HL-60/S4 treated with retinoic acid at 250 ng/mL for 4 days and 3 days (cell line): ENCODE results near the gene SNRNP40.

Experiments used
- in situ Hi-C: fragments of 300-500 bp; cut with MboI; formaldehyde crosslinking; loops from 2 replicates; pipeline ENCODE4 v1.7.0; 2022; ENCODE audit warnings: low sequenced_read_pairs

Gene SNRNP40

DNA sequence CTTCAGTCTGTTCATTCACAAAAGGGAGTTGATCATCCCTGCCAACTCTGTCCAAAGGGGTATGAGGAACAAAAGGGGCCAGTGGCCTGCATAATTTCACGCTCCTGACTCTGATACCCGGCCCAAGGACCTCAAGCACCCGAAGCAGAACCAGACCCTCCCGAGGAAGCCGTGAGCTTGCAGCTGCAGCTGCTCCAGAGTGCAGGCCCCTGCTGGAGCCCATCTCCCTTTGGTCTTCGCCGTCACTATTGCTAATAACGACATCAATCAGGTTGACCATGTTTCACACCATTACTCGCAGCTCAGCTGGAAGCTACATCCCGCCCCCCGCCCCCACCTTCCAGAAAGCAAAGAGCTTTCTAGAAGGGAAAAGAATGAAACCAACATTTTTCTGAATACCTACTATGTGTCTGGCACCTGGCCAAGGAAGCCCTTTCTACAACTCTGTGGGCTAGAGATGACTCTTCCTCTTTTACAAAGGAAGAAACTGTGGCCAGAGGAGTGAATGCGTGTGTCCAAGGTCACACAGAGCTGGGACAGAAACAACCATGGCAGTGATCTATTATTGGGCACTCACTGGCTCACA, 62.4 kb downstream of the SNRNP40 start:
- in situ Hi-C loops: no loop called here

GRCh38 chr1:31232689-31233088, 63.9 kb downstream of the SNRNP40 start:
- in situ Hi-C loops: no loop called here

DNA sequence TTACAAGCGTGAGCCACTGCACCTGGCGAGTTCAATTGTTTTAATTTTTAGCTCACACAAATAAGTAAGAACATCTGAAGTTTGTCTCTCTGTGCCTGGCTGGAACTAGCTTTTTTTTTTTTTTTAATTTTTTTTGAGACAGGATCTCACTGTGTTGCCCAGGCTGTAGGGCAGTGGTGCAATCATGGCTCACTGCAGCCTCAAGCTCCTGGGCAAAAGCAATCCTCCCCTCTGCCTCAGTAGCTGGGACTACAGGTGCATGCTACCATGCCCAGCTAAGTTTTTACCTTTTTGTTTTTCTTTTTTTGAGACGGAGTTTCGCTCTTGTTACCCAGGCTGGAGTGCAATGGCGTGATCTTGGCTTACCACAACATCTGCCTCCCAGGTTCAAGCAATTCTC, 64.8 kb downstream of the SNRNP40 start:
- in situ Hi-C loops: no loop called here

GRCh38 chr1:31230378-31230777, 66.2 kb downstream of the SNRNP40 start:
- in situ Hi-C loops: no loop called here

GRCh38 chr1:31228986-31229385, 67.6 kb downstream of the SNRNP40 start:
- in situ Hi-C loops: no loop called here

- in situ Hi-C loops: no loop called here
Measured at GRCh38 chr1:31227891-31228568, 68.6 kb downstream of the SNRNP40 start.

DNA sequence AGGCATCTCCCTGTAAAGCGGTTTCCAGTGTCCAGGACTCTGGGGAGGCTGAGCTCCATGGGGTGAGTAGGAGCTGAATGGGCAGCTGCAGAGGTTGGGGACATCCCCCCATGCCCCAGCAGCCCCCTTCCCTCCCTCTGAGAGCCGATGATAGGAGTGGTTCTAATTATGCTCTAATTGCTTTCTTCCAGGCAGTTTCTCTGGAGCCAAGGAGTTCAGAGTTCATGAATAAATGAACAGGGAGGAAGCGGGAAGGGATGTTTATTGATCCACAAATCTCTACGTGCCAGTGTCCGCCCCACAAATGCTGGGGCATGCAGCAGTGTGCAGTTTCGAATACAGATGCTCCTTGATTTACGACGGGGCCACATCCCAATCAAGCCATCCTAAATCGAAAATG, 72.5 kb downstream of the SNRNP40 start:
- in situ Hi-C loops: no loop called here

- in situ Hi-C loops: no loop called here
Measured at GRCh38 chr1:31222176-31222575, 74.4 kb downstream of the SNRNP40 start.

GRCh38 chr1:31221072-31221471, 75.5 kb downstream of the SNRNP40 start:
- in situ Hi-C loops: no loop called here

DNA sequence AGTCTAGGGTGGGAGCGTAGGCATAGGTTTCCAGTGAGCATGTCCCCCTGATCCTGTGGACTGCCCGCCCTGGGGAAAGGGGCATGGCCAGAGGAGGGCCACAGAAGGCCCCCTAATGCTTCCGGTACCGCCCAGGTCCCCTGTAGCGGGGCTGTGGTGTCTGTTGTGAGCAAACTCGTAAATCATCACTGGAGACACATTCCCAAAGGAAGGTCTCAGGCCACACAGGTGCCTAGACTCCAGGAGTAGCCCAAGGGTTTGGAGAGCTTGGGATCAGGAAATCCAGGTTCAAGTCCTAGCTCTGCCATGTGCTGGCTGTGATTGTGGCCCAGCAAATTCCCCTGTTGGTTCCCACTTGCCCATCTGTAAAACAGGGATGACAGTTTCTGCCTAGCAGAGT, 77.1 kb downstream of the SNRNP40 start:
- in situ Hi-C loops: no loop called here

GRCh38 chr1:31218705-31219104, 77.9 kb downstream of the SNRNP40 start:
- in situ Hi-C loops: no loop called here

DNA sequence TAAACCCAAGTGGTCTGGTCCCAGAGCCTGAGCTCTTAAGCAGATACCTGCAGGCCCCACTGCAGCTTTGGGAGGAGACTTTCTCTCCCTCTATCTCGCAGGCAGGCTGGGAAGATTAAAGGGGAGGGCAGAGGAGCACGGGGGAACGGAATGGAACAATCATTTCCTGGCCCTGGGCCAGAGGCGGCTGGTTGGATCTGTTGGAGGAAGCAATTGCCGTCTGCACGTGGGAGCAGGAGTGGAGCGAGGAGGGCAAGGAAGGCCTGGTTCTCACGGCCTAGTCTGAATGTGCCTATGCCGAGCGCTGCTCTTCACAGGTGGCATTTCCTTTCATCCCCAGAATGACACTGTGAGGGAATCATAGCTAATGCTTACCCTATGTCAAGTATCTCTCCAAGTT, 80.6 kb downstream of the SNRNP40 start:
- in situ Hi-C loops: no loop called here

DNA sequence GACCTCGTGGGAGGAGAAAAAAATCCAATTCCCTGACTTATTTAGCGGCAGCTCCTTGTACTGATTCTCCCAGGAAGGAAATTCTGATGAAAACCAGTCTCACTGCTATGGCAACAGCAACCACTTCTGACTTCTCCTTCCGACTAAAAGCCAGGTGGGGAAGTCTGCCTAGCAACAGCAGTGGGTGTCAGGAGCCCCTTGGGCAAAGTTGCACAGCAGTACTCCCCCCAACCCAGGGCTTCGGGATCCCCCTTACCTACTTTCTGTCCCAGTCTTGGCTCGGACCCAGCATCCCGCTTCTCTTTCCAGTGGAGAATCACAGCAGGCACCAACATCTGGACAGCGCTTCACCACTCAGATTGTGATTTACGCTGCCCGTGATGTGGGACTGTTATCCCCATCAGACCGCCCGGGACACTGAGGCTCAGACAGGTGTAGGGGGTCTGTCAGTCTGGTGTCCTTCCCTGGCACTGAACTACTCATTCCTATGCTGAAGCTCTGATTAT, 81.5 kb downstream of the SNRNP40 start:
- in situ Hi-C loops: no loop called here

DNA sequence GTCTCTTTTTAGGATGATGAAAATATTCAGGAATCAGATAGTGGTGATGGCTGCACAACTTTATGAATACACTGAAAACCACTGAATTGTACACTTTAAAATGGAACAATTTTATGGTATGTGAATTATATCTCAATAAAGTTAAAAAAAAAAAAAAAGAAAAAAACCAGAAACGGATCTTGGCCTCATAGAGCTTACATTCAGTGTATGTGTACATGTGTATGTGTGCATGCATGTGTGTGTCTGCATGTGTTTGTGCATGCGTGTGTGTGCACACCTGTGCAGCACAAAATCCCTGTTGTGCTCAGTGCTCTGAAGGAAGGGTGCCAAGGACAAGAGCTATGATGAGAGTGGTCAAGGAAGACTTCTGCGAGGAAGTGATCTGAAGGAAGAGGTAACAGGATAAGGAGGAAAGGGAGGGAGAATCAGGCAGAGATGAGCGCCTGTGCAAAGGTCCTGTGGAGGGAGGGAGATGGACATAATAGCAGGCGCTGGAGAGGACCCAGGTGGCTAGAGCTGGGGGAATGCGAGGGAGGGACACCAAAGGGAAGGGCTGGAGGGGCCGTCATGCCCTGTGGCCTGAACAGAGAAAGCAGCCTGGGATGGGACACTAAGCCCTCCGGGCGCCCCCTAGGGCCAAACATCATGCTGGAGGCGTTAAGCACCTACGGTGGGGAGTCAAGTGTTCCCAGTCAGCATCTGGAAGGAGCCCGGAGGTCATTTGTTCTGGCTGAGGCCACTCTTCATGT, 82.1 kb downstream of the SNRNP40 start:
- in situ Hi-C loops: no loop called here
